SH-SY5Y (cell line): ENCODE data around the gene XRCC1.

Source experiments
- GATA2 ChIP-seq: IDR thresholded peaks from 2 replicates; pipeline ENCODE4 v1.6.1; 2011; ENCODE audit warnings: mild to moderate bottlenecking, low read depth, low read length
- GATA3 ChIP-seq: IDR thresholded peaks from 2 replicates; pipeline ENCODE4 v1.6.1; 2011; ENCODE audit warnings: low read depth, mild to moderate bottlenecking, low read length, moderate library complexity

- TF ChIP-seq GATA2 (no peak), GATA3 (no peak)
Measured at GRCh38 chr19:43553656-43554055, 21.7 kb downstream of the XRCC1 start.
